Midbrain (tissue), 1 donor: Measurements from ENCODE around the gene DEFB121.

Experiments
- DNase-seq: peaks from one replicate; lab custom pipeline; 2025; lab: John Stamatoyannopoulos, UW

Gene DEFB121

GRCh38 chr20:31363295-31363694 is 42.7 kb downstream of the DEFB121 start:
- no peak for DNase-seq

- no peak for DNase-seq
These were observed 50.0 kb downstream of the DEFB121 start for GRCh38 chr20:31355981-31356380.
